Esophagus muscularis mucosa (tissue), 3 donors: ENCODE results near the gene P4HB.

ENCODE experiments used
- POLR2A ChIP-seq: fragments of 450-650 bp; IDR thresholded peaks from one replicate; pipeline ENCODE4 v1.6.1; 2017; ENCODE audit warnings: antibody characterized with exemption, moderate library complexity, mild to moderate bottlenecking, low read depth
- TF ChIP-seq, protein P1 (sequence below), 3 experiments: fragments of 200-600 bp in 2 of 3; fragments of 450-650 bp in 1 of 3; sonication (generic) in 2 of 3; IDR thresholded peaks; one replicate each; pipeline ENCODE4 v1.5.1; 2017 to 2019; ENCODE audit warnings: antibody characterized with exemption in 3 of 3, mild to moderate bottlenecking in 2 of 3, moderate library complexity in 1 of 3

DNA sequence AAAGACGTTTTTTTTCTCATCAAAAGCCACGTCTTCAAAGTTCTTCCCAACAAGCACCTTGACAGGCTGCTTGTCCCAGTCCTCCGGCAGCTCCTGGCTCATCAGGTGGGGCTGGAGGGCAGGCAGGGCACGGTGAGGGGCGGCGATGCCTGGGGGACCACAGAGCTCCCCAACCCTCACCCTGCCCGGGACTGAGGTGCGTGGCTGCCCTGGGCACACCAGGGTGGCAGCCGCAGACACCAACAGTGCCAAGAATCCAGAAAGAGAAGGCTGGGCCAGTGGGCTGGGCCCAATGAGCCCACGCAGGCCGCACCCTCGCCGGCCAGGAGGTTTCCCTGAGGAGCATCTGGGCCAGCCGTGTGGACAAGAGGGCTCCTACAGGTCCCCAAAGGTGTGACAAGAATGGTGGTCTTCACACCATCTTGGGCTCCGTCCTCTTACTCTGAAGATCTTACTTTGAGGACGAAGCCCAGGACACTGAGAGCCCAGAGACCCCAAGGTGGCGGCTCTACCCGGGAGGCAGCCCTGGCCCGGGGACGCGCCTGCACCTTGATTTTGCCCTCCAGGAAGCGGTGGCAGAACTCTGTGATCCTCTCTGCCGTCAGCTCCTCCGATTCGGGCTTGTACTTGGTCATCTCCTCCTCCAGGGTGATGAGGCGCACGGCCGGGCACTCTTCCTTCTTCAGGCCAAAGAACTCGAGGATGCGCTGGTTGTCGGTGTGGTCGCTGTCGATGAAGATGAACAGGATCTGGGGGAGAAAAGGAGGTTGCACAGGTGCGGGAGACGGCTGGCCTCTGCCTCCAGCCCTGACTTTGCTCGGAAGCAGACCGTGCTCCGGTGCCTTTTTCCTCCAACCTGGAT lies 14.2 kb downstream of the P4HB start:
- no peak for TF ChIP-seq POLR2A
- TF ChIP-seq, protein P1, sequence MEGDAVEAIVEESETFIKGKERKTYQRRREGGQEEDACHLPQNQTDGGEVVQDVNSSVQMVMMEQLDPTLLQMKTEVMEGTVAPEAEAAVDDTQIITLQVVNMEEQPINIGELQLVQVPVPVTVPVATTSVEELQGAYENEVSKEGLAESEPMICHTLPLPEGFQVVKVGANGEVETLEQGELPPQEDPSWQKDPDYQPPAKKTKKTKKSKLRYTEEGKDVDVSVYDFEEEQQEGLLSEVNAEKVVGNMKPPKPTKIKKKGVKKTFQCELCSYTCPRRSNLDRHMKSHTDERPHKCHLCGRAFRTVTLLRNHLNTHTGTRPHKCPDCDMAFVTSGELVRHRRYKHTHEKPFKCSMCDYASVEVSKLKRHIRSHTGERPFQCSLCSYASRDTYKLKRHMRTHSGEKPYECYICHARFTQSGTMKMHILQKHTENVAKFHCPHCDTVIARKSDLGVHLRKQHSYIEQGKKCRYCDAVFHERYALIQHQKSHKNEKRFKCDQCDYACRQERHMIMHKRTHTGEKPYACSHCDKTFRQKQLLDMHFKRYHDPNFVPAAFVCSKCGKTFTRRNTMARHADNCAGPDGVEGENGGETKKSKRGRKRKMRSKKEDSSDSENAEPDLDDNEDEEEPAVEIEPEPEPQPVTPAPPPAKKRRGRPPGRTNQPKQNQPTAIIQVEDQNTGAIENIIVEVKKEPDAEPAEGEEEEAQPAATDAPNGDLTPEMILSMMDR (IDR thresholded peaks at IDR 0.05): no peak
